Uterus (tissue), 2 donors: ENCODE measurements around the gene CERS4.

Experiments
- CTCF ChIP-seq, 4 experiments: fragments of 200-600 bp in 2 of 4; fragments of 450-650 bp in 2 of 4; sonication (generic) in 2 of 4; IDR thresholded peaks; one replicate each; pipeline ENCODE4 v1.5.1; 2016 to 2019; ENCODE audit warnings: antibody characterized with exemption in 4 of 4, mild to moderate bottlenecking in 2 of 4, moderate library complexity in 1 of 4
- POLR2A ChIP-seq, 2 donors: fragments of 450-650 bp; IDR thresholded peaks; one replicate each; pipeline ENCODE4 v1.6.1; 2016; ENCODE audit warnings: antibody characterized with exemption in 2 of 2, mild to moderate bottlenecking in 1 of 2, moderate library complexity in 1 of 2

- no peak for TF ChIP-seq CTCF (IDR thresholded peaks at IDR 0.05)
- TF ChIP-seq POLR2A (IDR thresholded peaks at IDR 0.05): no peak
Measured at GRCh38 chr19:8204961-8205360, 4.2 kb upstream of the CERS4 start.
